Esophagus squamous epithelium (tissue), 5 donors: ENCODE data around the gene CCDC146. TPM values are rescaled to one million over a fixed set of nuclear protein-coding genes. Genes with fewer than 3 reads are reported as not detected.

Source experiments
- DNase-seq: peaks from one replicate; lab custom pipeline; 2025; lab: John Stamatoyannopoulos, UW
- H3K27ac ChIP-seq, 4 donors: fragments of 200-600 bp; sonication (generic); one replicate each; pipeline ENCODE4 v1.5.1; 2016 to 2019; ENCODE audit warnings: mild to moderate bottlenecking in 1 of 4
- H3K27me3 ChIP-seq, 4 donors: fragments of 200-600 bp; sonication (generic); 1 replicate in 3 of 4; 2 replicates in 1 of 4; pipeline versions ENCODE4 v1.5.1 to v1.6.0; 2017 to 2021; ENCODE audit warnings: antibody characterized with exemption in 1 of 4
- H3K36me3 ChIP-seq, 3 donors: fragments of 200-600 bp; sonication (generic); one replicate each; pipeline ENCODE4 v1.5.1; 2016 to 2019
- H3K4me1 ChIP-seq, 3 donors: fragments of 200-600 bp; sonication (generic); one replicate each; pipeline ENCODE4 v1.5.1; 2017 to 2019
- H3K4me3 ChIP-seq, 4 donors: fragments of 200-600 bp; sonication (generic); 1 replicate in 3 of 4; 2 replicates in 1 of 4; pipeline ENCODE4 v1.5.1; 2016 to 2019; ENCODE audit warnings: mild to moderate bottlenecking in 2 of 4, moderate library complexity in 1 of 4
- H3K9me3 ChIP-seq, 3 donors: fragments of 200-600 bp; sonication (generic); one replicate each; pipeline ENCODE4 v1.5.1; 2016 to 2019
- POLR2A ChIP-seq, 4 donors: fragments of 450-650 bp; IDR thresholded peaks; one replicate each; pipeline ENCODE4 v1.6.1; 2017; ENCODE audit warnings: antibody characterized with exemption in 4 of 4, mild to moderate bottlenecking in 4 of 4, moderate library complexity in 3 of 4
- WGBS, 2 donors: methylation state at CpG; one replicate each; pipeline ENCODE4 v1.1.5; 2018; 5-methylcytosine and 5-hydroxymethylcytosine counted together
- intact Hi-C: fragments of 100-400 bp; cut with DNase I; formaldehyde crosslinking; loops from one replicate; pipeline ENCODE4 v1.15.0; 2022
- total RNA-seq, 4 donors: library from RNA; depleted of rRNA; stranded (reverse); fragments of >200 nt; gene quantifications; one replicate each; pipeline ENCODE4 v1.1.0, GENCODE V29; 2016
- TF ChIP-seq, protein P1 (sequence below), 6 experiments: fragments of 450-650 bp in 4 of 6; fragments of 200-600 bp in 2 of 6; sonication (generic) in 2 of 6; IDR thresholded peaks; one replicate each; pipeline ENCODE4 v1.5.1; 2016 to 2019; ENCODE audit warnings: antibody characterized with exemption in 6 of 6, mild to moderate bottlenecking in 4 of 6, moderate library complexity in 4 of 6
- donor health status: DM: yes; HTN: yes; CAD: no.

CCDC146 gene
- total RNA-seq, 4 donors from 2014 or later: 4.6 to 25.0 (median 7.6) TPM

DNA sequence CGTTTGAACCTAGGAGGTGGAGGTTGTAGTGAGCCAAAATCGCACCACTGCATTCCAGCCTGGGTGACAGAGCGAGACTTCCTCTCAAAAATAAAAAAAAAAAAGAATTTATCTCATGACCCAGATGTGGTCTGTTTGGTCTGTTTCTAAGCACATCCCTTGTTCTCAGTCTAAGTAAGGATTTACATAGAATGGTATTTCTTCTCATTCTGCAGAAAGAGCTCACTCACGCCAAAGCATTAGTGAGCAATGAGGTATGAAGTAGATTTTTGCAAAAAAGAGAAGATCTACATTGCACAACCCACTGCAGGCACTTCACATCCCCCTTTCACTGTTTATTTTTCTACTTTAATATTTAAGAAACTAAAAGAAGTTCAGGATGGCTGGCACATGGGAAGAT lies 153.7 kb downstream of the CCDC146 start:
- H3K36me3 ChIP-seq: peaks cover 0 to 41% (median 0%) of the 10 kb centered on the region in 3 donors
- no peaks in the 10 kb centered on the region for H3K27me3 ChIP-seq
- DNase-seq: no peak
- no peak overlapping the region for H3K27ac ChIP-seq
- TF ChIP-seq, protein P1, sequence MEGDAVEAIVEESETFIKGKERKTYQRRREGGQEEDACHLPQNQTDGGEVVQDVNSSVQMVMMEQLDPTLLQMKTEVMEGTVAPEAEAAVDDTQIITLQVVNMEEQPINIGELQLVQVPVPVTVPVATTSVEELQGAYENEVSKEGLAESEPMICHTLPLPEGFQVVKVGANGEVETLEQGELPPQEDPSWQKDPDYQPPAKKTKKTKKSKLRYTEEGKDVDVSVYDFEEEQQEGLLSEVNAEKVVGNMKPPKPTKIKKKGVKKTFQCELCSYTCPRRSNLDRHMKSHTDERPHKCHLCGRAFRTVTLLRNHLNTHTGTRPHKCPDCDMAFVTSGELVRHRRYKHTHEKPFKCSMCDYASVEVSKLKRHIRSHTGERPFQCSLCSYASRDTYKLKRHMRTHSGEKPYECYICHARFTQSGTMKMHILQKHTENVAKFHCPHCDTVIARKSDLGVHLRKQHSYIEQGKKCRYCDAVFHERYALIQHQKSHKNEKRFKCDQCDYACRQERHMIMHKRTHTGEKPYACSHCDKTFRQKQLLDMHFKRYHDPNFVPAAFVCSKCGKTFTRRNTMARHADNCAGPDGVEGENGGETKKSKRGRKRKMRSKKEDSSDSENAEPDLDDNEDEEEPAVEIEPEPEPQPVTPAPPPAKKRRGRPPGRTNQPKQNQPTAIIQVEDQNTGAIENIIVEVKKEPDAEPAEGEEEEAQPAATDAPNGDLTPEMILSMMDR (IDR thresholded peaks at IDR 0.05): no peak
- TF ChIP-seq POLR2A (IDR thresholded peaks at IDR 0.05): no peak
- H3K4me1 ChIP-seq: peaks cover 0 to 2% (median 0%) of the 10 kb centered on the region in 3 donors
- no peak overlapping the region for H3K4me3 ChIP-seq
- H3K9me3 ChIP-seq: no peaks in the 10 kb centered on the region
- intact Hi-C loops: no loop called here
- 41 to 73% methylated on average over 4 of the region's 4 CpGs for WGBS, 2 donors

GRCh38 chr7:77281780-77282478 lies 159.5 kb downstream of the CCDC146 start:
- Histone ChIP-seq H3K4me1 (peaks cover 0 to 12% (median 6%) of the 10 kb centered on the region in 3 donors), H3K27ac (no peak overlapping the region), H3K36me3 (peaks cover 0 to 37% (median 0%) of the 10 kb centered on the region in 3 donors), H3K4me3 (no peak overlapping the region), H3K27me3 (no peaks in the 10 kb centered on the region), H3K9me3 (no peaks in the 10 kb centered on the region)
- 36 to 38% methylated on average over 3 of the region's 3 CpGs for WGBS, 2 donors
- TF ChIP-seq POLR2A (IDR thresholded peaks at IDR 0.05): no peak
- TF ChIP-seq, protein P1 (IDR thresholded peaks at IDR 0.05): no peak
- intact Hi-C loops: no loop called here
- DNase-seq: no peak

GRCh38 chr7:77282897-77283296 lies 160.5 kb downstream of the CCDC146 start:
- TF ChIP-seq, protein P1 (IDR thresholded peaks at IDR 0.05): no peak
- TF ChIP-seq POLR2A (IDR thresholded peaks at IDR 0.05): no peak
- no peaks in the 10 kb centered on the region for H3K9me3 ChIP-seq
- peaks cover 0 to 44% (median 0%) of the 10 kb centered on the region in 3 donors for H3K36me3 ChIP-seq
- H3K27ac ChIP-seq: no peak overlapping the region
- peaks cover 0 to 12% (median 6%) of the 10 kb centered on the region in 3 donors for H3K4me1 ChIP-seq
- H3K4me3 ChIP-seq: no peak overlapping the region
- 77 to 78% methylated on average over 1 of the region's 1 CpG for WGBS, 2 donors
- no peaks in the 10 kb centered on the region for H3K27me3 ChIP-seq
- no peak for DNase-seq
- intact Hi-C loops: no loop called here

GRCh38 chr7:77284005-77284404 lies 161.6 kb downstream of the CCDC146 start:
- H3K4me1 ChIP-seq: peaks cover 0 to 12% (median 6%) of the 10 kb centered on the region in 3 donors
- TF ChIP-seq, protein P1 (IDR thresholded peaks at IDR 0.05): no peak
- TF ChIP-seq POLR2A (IDR thresholded peaks at IDR 0.05): no peak
- no peak overlapping the region for H3K27ac ChIP-seq
- H3K27me3 ChIP-seq: no peaks in the 10 kb centered on the region
- intact Hi-C loops: no loop called here
- 70 to 79% methylated on average over 2 to 4 of the region's 4 CpGs for WGBS, 2 donors
- H3K4me3 ChIP-seq: no peak overlapping the region
- H3K36me3 ChIP-seq: peaks cover 0 to 53% (median 0%) of the 10 kb centered on the region in 3 donors
- no peak for DNase-seq
- H3K9me3 ChIP-seq: no peaks in the 10 kb centered on the region

DNA sequence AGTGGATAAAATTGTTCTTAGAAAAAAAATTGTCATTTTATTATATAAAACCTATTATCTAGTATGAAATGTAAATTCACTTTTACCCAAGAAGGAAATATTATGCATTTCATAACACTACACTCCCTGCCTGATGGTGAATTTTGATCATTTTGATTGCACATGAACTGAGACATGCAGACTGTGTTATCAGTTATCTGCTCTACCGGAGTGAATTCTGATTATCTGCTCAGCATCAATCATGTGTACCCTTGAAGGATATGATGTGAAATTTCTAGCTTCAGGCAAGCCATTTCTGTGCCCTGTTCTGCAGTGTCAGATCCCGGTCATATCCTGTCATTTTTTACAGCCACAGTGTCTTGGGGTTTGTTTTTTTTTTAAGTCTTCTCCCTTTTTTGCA lies 162.2 kb downstream of the CCDC146 start:
- 68 to 82% methylated on average over 2 of the region's 2 CpGs for WGBS, 2 donors
- intact Hi-C loops: no loop called here
- Histone ChIP-seq H3K27ac (no peak overlapping the region), H3K4me3 (no peak overlapping the region), H3K4me1 (peaks cover 0 to 12% (median 6%) of the 10 kb centered on the region in 3 donors), H3K27me3 (no peaks in the 10 kb centered on the region), H3K36me3 (peaks cover 0 to 50% (median 0%) of the 10 kb centered on the region in 3 donors), H3K9me3 (no peaks in the 10 kb centered on the region)
- no peak for DNase-seq
- TF ChIP-seq POLR2A (IDR thresholded peaks at IDR 0.05): no peak
- TF ChIP-seq, protein P1 (IDR thresholded peaks at IDR 0.05): no peak
